GM12873 (cell line): ENCODE measurements around the gene GMPPB.
A peak's percentile ranks its signal among the peaks of the same experiment; 100 is the strongest.

Experiments used
- TF ChIP-seq, protein P1 (sequence below): IDR thresholded peaks from 2 replicates; pipeline ENCODE4 v1.5.1; 2012; ENCODE audit warnings: low read depth, mild to moderate bottlenecking, moderate library complexity, low read length, control low read depth; ENCODE audit not compliant: insufficient read depth; ENCODE audit errors: missing control alignments

GMPPB gene

DNA sequence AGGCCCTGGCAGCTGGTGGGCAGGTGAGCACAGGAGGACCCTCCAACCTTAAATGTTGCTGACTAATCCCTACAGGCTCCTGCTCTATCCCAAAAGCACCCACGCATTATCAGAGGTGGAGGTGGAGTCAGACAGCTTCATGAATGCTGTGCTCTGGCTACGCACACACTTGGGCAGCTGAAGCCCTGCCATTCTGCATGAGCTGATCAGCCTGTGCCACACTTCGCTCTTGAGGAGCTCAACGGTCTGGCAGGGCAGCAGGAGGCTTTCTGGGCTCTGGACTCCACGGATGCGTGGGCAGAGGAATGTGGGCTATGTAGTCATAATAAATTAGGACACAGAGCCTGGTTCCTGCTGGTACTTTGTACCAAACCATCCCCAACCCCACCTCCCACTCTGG lies 40.6 kb downstream of the GMPPB start:
- TF ChIP-seq, protein P1, sequence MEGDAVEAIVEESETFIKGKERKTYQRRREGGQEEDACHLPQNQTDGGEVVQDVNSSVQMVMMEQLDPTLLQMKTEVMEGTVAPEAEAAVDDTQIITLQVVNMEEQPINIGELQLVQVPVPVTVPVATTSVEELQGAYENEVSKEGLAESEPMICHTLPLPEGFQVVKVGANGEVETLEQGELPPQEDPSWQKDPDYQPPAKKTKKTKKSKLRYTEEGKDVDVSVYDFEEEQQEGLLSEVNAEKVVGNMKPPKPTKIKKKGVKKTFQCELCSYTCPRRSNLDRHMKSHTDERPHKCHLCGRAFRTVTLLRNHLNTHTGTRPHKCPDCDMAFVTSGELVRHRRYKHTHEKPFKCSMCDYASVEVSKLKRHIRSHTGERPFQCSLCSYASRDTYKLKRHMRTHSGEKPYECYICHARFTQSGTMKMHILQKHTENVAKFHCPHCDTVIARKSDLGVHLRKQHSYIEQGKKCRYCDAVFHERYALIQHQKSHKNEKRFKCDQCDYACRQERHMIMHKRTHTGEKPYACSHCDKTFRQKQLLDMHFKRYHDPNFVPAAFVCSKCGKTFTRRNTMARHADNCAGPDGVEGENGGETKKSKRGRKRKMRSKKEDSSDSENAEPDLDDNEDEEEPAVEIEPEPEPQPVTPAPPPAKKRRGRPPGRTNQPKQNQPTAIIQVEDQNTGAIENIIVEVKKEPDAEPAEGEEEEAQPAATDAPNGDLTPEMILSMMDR = no peak

DNA sequence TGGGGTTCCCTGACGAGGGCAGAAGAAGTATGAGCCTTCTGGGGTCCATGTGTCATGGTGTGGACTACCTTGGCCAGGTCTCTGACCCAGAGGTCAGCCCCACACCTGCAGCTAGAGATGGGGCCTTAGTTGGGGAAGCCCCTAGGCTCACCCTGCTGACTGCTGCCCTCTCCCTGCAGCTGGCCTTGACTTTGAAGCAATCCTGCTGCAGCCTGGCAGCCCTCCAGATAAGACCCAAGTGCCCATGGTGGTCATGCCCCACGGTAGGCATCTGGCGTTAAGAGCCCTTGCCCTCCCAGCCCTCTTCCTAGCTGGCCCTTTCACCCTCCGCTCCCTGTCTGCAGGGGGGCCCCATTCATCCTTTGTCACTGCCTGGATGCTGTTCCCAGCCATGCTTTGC lies 42.2 kb downstream of the GMPPB start:
- TF ChIP-seq, protein P1 = no peak

DNA sequence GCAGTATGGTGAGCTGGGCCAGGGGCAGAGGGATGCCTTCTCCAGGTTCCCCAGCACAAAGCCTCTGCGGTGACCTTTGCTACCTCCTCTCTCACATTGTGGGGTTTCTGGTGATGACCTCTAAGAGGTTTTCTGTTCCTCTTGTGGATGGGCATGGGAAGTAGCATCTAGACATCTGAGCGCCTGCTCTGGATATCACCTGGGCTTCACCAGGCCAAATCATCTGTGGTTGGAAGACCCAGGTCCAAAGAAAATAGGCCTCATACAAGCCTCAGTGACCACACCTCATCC lies 42.6 kb downstream of the GMPPB start:
- TF ChIP-seq, protein P1 = no peak

DNA sequence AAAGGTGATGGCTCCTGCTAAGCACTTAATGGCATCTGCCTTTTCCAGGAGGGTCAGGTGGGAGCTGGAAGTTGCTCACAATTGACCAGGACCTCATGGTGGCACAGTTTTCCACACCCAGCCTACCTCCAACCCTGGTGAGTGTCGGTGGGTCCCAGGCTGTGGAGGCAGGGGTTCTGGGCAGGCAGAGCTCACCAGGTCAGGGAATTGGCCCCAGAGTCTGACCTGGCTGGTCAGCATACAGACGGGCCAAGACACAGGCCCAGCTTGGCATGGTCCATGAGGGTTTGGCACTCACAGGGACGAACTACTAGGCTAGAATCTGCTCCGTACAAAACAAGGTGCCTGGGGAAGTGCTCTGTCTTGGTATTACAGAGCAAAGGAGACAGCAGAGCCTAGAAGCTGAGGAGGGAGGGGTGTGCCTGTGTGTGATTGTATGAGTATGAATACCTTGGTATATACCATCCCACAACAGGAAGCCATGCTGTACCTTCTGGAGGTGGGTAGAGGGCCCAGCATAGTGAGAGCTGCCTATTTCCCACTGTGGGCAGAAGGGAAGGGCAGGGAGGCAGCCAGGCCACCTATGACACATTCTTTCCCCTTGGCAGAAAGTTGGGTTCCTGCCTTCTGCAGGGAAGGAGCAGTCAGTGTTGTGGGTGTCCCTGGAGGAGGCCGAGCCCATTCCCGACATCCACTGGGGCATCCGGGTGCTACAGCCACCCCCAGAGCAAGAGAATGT lies 43.1 kb downstream of the GMPPB start:
- TF ChIP-seq, protein P1 = no peak

DNA sequence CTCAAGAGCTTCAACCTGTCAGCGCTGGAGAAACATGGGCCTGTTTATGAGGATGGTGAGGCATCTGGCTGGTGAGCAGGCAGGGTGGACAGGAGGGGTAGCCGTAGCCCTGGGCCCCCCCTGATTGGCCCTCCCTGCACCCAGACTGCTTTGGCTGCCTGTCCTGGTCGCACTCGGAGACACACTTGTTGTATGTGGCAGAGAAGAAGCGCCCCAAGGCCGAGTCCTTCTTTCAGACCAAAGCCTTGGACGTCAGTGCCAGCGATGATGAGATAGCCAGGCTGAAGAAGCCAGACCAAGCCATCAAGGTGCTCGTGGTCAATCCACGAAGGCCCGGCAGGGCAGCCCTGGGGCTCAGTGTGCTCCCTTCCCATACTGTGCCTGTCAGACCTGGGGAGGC lies 47.8 kb downstream of the GMPPB start:
- TF ChIP-seq, protein P1 = no peak

DNA sequence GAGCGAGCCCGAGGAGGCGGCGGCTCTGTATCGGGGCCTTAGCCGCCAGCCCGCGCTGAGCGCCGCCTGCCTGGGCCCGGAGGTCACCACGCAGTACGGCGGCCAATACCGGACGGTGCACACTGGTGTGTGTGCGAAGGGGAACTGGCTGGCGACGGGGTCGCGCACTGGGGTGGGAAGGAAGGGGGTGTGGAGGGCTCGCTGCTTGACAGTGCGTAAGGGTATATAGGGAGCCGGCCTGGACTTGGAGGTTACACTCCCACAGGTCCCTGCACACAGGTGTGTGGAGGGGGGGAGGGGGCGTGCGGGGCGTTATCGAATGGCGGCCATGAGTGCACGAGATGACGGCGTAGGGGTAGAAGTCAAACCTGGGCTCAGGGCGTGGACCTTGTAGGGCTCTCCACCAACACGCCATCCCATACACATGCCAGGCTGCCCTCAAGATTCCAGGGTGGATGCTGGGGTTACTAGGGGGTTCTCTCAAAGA lies 49.2 kb downstream of the GMPPB start:
- TF ChIP-seq, protein P1 = peak; percentile 2

DNA sequence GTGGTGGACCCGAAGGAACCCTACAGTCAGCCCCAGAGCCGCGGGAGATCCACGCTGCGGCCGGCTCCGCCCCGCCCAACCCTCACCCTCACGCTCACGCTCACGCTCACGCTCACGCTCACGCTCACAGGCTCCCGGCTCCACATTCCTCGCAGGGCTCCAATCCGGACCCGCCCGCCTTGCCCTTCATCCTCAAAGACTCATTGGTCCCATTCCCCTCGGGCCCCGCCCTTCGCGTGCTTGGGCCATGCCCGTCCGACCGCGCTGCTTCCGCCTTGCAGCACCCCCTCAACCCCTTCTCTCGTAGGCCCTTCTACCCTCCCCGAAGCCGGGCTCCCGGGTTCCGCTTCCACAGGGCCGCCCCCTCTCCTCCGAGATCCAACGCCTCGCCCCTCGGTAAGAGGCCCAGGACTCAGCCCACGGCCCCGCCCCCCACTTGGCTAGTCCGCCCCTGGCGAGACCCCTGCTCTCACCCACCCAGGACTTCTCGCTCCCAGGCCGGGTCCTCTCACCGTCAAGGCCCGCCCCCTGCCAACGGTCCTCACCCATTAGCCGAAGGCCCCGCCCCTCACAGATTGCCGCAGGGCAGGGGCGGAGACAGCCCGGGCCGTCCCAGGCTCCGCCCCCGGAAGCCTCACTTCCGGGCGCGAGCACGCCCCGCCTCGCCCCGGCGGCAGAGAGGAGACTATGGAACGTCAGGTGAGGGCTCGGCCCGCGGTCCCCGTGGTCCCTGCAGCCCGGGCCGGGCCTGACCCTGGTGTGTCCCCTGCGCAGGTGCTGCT lies 49.8 kb downstream of the GMPPB start, which contains the start of gene APEH:
Gene APEH (plus strand): TSS at position 637 of the 782 bp plus-strand sequence. CDS start 51 bp downstream, at position 688.
- TF ChIP-seq, protein P1 = no peak
